ENCODE measurements around the gene FGF22.
A peak's percentile ranks its signal among the peaks of the same experiment; 100 is the strongest.

FGF22 gene

GRCh38 chr19:633786-634639 lies 5.7 kb upstream of the FGF22 start:
- H3K27ac ChIP-seq: peak overlapping the region; percentile 79
- TF ChIP-seq ZFX (IDR thresholded peaks at IDR 0.05; ENCODE audit: borderline replicate concordance): no peak
- TF ChIP-seq, protein P1, sequence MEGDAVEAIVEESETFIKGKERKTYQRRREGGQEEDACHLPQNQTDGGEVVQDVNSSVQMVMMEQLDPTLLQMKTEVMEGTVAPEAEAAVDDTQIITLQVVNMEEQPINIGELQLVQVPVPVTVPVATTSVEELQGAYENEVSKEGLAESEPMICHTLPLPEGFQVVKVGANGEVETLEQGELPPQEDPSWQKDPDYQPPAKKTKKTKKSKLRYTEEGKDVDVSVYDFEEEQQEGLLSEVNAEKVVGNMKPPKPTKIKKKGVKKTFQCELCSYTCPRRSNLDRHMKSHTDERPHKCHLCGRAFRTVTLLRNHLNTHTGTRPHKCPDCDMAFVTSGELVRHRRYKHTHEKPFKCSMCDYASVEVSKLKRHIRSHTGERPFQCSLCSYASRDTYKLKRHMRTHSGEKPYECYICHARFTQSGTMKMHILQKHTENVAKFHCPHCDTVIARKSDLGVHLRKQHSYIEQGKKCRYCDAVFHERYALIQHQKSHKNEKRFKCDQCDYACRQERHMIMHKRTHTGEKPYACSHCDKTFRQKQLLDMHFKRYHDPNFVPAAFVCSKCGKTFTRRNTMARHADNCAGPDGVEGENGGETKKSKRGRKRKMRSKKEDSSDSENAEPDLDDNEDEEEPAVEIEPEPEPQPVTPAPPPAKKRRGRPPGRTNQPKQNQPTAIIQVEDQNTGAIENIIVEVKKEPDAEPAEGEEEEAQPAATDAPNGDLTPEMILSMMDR (IDR thresholded peaks at IDR 0.05): no peak

GRCh38 chr19:634975-635652 lies 4.6 kb upstream of the FGF22 start:
- TF ChIP-seq ZFX (IDR thresholded peaks at IDR 0.05; ENCODE audit: borderline replicate concordance): no peak
- TF ChIP-seq, protein P1 (IDR thresholded peaks at IDR 0.05): no peak

DNA sequence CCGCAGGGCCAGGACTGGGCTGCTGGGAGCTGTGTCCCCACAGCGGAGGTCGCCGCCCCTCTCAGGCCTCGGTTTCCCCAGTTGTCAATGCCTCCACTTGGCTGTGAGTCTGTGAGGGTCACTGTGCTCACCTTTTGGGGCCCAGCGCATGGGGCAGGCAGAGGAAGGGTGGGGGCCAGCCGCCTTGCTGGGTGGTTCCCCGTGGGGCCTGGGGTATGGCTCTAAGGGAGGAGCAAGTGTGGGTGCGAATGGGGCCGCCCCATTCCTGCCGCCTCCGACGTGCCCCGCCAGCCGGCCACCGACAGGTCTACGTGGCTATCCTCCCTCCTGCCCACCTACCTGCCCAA lies 800 bp upstream of the FGF22 start:
- H3K27ac ChIP-seq: no peak overlapping the region
- TF ChIP-seq, protein P1 (IDR thresholded peaks at IDR 0.05): no peak
- TF ChIP-seq ZFX (IDR thresholded peaks at IDR 0.05; ENCODE audit: borderline replicate concordance): no peak

More at GRCh38 chr19:634975-635652, 4.6 kb upstream of the FGF22 start:
- H3K27ac ChIP-seq: no peak overlapping the region

- TF ChIP-seq, protein P1 (IDR thresholded peaks at IDR 0.05): no peak
- no peak for TF ChIP-seq ZFX (IDR thresholded peaks at IDR 0.05; ENCODE audit: borderline replicate concordance)
- H3K27ac ChIP-seq: no peak overlapping the region
Measured at GRCh38 chr19:640161-640558, 481 bp downstream of the FGF22 start.

DNA sequence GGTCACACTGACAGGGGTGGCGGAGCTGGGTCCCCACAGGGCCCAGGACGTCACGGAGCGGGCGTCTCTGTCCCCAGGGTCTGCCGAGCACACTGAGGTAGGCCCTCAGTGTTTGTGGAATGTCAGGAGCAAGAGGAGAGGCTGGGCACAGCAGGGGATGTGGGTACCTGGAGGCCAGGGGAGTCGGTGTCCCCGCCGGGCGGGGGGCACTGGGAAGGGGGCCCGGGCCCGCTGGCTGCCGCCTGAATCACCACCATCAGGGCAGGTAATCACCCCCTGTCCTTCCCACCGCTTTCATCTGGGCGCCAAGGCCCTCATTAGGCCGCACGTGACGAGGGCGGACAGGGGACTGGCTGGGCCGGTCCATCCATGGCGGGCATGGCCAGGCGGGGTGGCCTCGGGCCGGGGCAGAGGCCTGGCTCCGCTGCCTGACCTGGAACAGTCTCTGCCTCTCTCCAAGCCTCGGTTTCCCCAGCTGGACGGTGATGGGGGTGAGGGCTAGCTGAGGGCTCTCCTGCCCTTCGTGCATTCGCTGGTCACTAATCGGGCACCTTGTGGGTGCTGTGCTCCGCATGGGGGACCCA lies 1.0 kb downstream of the FGF22 start:
- TF ChIP-seq ZFX (IDR thresholded peaks at IDR 0.05; ENCODE audit: borderline replicate concordance): no peak
- TF ChIP-seq, protein P1 (IDR thresholded peaks at IDR 0.05): no peak
- no peak overlapping the region for H3K27ac ChIP-seq

- no peak overlapping the region for H3K27ac ChIP-seq
- TF ChIP-seq, protein P1 (IDR thresholded peaks at IDR 0.05): no peak
- no peak for TF ChIP-seq ZFX (IDR thresholded peaks at IDR 0.05; ENCODE audit: borderline replicate concordance)
Measured at GRCh38 chr19:641702-642101, 2.0 kb downstream of the FGF22 start.
